ENCODE results near the gene YJU2. TPM values are rescaled to one million over a fixed set of nuclear protein-coding genes. Genes with fewer than 3 reads are reported as not detected.

YJU2 gene
- total RNA-seq, 1 donor from 2014 or later: 15.4 TPM

Other genes with a start within 250 kb of the YJU2 start
- gene PIAS4, start 239.3 kb upstream of the YJU2 start, total RNA-seq (ENCODE audit: unreplicated experiment): 41.2 TPM
- 14.5 TPM for gene ZBTB7A, start 180.2 kb upstream of the YJU2 start, total RNA-seq (ENCODE audit: unreplicated experiment)
- 153 TPM for gene MAP2K2, start 123.0 kb upstream of the YJU2 start, total RNA-seq (ENCODE audit: unreplicated experiment)
- not detected for gene CREB3L3, start 93.4 kb upstream of the YJU2 start, total RNA-seq (ENCODE audit: unreplicated experiment)
- 24.6 TPM for gene SIRT6, start 64.5 kb upstream of the YJU2 start, total RNA-seq (ENCODE audit: unreplicated experiment)
- 0.82 TPM for gene ANKRD24, start 64.4 kb upstream of the YJU2 start, total RNA-seq (ENCODE audit: unreplicated experiment)
- 9.7 TPM for gene EBI3, start 17.6 kb upstream of the YJU2 start, total RNA-seq (ENCODE audit: unreplicated experiment)
- 0.90 TPM for gene SHD, start 32.2 kb downstream of the YJU2 start, total RNA-seq (ENCODE audit: unreplicated experiment)
- not detected for gene TMIGD2, start 55.3 kb downstream of the YJU2 start, total RNA-seq (ENCODE audit: unreplicated experiment)
- gene FSD1, start 57.5 kb downstream of the YJU2 start, total RNA-seq (ENCODE audit: unreplicated experiment): 19.0 TPM
- 66.2 TPM for gene STAP2, start 91.7 kb downstream of the YJU2 start, total RNA-seq (ENCODE audit: unreplicated experiment)
- 18.3 TPM for gene MPND, start 96.5 kb downstream of the YJU2 start, total RNA-seq (ENCODE audit: unreplicated experiment)
- gene SH3GL1, start 153.5 kb downstream of the YJU2 start, total RNA-seq (ENCODE audit: unreplicated experiment): 128 TPM
- 29.8 TPM for gene CHAF1A, start 155.6 kb downstream of the YJU2 start, total RNA-seq (ENCODE audit: unreplicated experiment)
- 45.7 TPM for gene UBXN6, start 210.7 kb downstream of the YJU2 start, total RNA-seq (ENCODE audit: unreplicated experiment)
- 107 TPM for gene HDGFL2, start 225.2 kb downstream of the YJU2 start, total RNA-seq (ENCODE audit: unreplicated experiment)